Measurements from ENCODE around the gene ATP11A.

Gene ATP11A

DNA sequence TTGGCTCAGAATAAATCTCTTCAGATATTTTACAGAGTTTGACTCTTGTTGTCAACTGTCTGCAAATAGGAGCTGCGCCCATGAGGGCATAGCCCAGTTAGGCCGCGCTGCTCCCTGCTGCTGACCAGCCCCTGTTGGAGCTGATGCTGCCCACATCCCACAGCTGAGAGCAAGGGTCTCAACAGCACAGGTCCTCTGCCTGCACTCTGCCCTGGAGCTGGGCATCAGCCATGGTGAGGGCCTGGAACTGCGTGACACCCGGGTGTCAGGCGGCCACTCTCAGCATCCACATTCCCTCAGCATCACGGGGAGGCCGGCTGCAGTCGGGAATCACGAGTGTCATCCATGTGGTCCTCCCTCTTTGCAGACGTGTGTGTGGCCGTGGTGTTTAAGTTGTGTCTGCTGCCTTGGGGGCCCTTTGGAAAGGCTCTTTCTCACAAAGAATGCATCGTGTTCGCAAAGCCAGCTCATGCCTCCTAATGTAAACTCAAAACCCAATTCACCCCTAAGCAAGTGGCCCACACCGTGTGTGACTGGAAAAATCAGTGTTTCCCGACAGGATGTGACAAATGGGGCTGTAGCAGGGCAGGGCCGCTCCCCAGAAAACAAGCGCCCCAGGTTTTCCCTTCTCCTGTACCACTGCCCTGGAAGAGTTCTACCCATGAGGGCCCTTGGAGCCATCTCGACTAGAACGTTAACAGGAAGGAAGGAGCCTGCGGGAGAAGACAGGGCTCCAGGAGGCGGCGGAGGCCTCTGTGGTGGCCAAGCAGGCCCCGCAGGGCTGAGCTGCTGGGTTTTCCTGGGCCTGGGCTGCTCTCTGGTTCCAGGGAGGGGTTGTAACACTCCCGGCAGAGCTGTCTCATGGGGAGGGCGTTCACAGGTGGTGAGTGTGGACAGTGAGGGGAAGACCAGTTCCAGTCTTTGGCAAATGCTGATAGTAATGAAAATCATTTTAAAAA lies 20.3 kb downstream of the ATP11A start:
- DNase-seq (ENCODE audit: low read depth in 2 of 2), result no peak

DNA sequence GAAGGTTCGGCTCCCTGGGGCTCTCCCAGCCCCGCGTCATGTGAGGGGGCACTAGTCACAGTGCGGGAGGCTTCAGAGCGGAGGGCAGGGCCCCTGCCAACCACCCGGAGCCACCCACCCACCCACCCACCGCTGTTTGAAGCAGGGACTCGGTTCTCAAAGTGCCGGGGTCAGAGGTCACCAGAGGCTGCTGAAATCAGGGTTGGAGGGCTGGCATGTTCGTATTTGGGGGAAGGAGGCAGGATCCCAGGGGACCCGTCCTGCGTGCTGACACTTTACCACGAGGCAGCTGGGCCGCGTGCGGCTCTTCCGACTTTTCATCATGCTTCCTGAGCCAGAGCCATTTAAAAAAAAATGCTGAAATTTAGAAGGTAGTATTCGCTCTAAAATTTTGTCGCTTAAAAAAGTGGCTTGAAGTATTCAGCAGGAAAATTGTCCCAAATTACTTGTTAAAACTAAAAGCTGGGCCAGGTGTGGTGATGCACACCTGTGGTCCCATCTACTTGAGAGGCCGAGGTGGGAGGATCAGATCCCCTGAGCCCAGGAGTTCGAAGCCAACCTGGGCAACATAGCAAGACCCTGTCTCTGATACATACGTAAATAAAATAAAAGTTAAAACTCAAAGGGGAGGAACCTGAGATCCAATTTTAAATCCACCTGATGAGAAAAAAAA lies 21.2 kb downstream of the ATP11A start:
- DNase-seq (ENCODE audit: low read depth in 2 of 2), result no peak

DNA sequence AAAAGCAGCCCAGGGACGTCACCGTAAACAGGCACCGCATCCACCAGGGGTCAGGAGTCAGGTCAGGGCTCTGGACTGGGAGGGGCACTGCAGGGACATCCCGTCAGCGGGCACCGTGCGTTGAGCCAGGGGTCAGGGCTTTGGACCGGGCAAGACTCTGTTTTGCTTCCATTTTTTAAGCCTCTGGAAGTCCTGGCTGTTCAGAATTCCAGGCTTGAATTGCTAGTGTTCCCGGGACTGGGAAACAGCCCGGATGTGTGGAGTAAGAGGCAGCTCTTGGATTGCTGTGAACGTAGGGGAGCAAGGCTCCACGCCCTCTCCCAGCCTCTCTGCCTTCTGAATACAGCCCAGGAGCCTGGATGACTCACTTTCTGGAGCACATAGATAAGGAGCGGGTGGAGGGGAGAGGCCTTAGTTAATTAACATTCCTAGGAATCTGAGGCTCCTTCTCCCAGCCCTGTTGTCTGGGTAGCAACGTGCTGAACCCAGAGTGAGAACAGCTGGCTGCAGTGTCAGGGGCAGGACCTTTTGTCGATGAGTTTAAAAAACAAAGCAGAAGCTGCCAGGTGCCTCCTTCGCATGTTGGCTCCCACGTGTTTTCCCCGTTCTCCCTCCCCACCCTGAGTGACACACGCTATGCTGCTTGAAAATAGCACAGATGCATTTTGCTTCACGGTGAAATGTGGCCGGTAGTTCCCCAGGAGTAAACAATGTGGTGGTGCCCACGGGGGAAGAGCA lies 21.9 kb downstream of the ATP11A start:
- no peak for DNase-seq (ENCODE audit: low read depth in 2 of 2)

DNA sequence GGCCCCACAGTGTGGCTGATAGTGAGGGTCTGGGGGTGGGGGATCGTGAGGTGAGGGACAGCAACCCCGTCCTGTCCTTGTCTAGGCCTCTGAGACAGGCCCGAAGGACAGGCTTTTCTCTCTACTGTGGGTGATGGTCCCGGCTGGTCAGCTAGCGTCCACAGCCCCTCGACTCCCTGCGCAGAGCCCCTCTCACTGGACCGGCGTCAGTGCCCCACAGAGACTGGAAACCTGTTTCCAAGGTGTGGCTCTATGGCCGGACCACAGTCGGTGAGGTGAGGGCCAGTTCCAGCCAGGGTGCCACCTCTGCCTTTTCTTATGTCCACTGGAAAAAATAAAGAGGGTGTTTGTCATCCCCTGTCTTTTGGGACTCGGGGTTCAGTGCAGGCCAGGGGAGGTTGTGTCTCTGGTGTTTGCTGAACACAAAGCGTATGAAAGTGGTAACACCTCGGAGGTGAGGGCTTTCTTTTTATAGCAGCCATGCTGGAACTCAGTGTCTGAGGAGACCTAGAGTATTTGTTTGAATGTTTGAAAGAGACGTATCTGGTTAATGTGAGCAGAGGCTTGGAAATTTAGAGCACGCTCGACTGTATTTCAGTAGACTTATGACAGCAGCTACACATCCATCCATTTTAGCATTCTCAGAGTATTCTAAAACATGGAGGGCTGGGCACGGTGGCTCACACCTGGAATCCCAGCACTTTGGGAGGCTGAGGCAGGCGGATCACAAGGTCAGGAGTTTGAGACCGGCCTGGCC lies 22.8 kb downstream of the ATP11A start:
- no peak for DNase-seq (ENCODE audit: low read depth in 2 of 2)

DNA sequence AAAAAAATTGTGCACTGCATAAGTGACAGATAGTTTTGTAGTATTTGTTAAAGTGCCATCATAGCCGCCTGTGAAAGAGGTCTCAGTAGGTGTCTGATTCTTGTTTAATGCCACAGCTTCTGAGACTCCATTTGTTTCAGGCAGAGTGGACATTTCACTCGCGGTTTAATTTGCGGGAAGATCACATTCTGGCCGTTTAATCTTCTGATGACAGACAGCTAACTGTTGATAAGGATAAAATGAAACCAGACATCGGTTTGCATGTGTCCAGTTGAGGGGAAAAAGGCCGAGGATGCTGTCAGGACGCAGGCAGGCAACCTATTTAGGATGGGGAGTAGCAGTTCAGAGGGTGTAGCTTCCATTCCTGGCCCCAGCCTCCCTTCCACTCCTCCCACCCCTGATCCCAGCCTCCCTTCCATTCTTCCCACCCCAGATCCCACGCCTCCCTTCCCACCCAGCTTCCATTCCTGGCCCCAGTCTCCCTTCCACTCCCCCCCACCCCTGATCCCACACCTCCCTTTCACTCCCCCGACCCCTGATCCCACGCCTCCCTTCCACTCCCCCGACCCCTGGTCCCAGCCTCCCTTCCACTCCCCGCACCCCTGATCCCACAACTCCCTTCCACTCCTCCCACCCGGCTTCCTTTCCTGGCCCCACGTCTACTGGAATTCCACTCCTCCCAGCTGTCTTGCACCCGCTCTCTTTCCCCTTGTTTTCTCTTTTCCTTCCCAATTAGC lies 23.8 kb downstream of the ATP11A start:
- no peak for DNase-seq (ENCODE audit: low read depth in 2 of 2)

DNA sequence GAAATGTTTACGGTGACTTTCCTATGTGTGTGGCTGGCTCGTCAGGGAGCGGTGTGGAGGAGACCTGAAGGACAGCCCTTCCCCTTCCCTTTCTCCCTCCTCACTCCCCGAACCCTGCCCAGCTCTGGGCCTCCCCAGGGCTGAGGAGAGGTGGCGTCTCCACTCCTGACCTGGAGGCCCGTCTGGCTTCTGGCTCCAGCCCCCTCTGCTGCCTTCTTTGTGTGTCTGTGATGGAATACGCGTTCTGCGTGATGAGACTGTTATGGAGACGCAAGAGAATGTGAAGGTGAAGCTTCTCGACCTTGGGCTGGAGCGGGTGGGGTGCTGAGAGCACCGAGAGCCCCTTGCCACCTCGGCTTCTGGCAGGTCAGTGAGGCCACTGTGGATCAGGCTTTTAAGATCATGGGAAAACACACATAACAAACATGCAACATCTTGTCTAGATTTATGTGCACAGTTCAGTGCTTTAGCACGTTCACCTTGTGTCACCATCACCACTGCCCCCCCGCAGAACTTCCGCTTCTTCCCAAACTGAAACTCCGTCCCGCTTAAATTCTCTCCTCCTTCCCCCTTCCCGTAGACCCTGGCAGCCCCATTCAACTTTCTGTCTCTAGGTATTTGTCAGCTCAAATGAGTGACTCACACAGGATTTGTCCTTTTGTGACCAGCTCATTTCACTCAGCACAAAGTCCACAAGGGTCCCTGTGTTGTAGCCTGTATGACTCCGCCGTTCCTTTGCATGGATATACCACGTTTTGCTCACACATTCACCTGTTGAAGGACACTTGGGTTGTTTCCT lies 24.7 kb downstream of the ATP11A start:
- no peak for DNase-seq (ENCODE audit: low read depth in 2 of 2)

DNA sequence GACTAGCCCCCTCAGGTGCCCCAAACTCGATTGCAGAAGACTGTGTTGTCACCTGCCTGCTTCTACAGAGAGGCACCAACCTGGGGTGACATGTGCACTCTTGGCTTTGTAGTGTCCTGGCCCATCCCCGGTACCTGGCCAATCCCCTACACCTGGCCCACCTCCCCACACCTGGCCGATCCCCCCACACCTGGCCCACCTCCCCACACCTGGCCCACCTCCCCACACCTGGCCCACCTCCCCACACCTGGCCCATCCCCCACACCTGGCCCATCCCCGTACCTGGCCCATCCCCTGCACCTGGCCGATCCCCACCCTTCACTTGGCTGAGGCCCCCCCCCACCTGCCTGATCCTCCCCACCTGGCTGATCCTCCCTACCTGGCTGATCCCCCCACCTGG lies 25.4 kb downstream of the ATP11A start:
- DNase-seq (ENCODE audit: low read depth in 2 of 2), result no peak

DNA sequence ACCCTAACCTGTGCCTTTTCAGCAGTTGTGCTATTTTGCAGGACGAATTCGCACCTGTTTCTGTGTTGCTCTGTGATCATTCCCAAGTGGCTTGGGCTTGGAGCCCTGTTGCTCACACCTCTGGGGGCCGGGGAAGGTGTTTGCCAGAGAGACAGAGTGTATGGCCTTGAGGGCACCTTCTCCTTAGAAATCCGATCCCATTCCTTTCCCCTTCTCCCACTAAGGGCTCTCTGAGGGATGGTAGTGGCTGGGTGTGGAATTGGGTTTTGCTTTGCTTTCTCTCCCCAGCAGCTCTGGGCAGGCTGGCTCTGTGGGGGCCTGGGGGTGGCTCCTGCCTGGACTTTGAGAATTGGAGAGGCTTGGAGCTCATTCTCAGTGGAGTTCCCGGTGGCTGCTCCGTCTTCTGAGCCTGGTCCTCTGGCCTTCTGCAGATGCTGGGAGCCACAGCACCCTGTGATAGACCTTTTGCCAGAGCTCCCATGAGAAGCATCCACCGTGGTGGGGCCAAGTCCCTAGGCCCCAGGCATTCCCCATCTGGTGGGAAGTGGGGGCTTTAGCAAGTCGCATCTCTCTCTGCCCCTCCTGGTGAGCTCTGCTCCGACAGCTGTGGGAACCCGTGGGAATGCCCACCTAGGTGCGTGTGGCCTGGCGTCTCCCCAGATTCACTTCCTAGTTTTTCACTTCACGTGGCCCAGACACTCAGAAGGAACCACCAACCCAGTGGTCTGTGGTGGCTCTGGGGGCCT lies 26.1 kb downstream of the ATP11A start:
- no peak for DNase-seq (ENCODE audit: low read depth in 2 of 2)

DNA sequence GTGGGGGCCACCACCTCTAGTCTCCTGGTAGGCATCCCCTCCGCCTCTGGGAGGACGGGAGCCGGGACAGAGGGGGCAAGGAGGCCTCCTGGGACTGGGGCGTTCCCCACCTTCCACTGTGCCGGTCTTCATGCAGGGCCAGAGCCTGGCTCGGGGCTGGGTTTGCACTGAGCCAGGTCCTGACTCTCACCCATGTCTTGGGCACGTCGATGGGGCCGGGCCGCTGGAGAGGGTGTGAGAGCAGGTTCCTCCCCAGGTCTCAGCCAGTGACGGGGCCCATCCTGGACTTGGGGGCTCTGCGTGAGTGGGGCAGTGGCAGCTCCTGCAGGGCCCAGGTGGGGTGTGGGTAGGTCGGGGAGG lies 26.6 kb downstream of the ATP11A start:
- DNase-seq (ENCODE audit: low read depth in 2 of 2), result no peak

DNA sequence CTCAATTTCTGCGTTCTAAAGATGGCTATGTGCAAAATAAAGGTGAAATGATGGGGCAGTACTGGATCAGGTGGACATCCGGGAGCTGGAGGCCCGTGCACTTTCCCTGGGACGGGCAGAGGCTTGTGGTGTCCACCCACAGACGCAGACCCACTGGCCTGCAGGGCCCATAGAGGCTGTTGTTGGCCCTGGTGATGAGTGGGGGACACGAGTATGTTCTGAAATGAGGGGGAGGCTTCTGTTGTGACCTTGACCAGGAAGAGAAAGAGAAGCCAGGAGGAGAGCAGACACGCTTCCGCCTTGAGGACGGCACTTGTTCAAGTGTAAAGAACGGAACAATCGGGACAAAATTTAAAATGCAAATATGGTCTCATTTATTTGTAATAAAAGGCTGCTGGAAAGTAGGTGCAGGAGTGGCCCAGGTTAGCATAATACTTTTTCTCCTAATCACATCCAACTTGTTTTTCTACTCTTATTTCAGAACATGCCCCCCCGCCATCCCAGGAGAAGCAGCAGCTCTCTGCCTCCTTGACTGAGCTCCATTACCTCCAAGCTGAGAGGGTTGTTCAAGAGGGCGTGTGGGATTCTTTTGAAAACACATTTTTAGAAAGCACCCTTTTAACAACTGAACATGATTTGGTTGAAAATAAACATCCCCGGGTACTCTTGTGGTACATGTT lies 27.1 kb downstream of the ATP11A start:
- no peak for DNase-seq (ENCODE audit: low read depth in 2 of 2)

DNA sequence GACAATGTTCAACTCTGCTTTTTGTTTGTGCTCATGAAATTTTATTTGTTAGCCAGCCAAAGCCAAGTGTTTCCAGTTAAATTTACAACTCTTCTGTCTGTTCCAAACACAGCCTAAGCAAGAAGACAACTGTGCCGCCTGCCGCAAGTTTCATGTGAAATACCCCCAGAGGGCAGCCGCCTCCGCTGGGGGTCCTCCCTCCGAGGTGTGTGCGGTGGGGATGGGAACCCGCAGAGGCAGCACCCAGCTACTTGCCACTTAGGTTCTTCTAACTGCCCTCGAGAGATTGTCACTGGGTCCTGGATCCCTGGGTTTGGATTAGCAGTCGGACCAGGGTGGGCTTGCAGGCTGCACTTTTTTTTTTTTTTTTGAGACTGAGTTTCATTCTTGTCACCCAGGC lies 28.5 kb downstream of the ATP11A start:
- no peak for DNase-seq (ENCODE audit: low read depth in 2 of 2)

DNA sequence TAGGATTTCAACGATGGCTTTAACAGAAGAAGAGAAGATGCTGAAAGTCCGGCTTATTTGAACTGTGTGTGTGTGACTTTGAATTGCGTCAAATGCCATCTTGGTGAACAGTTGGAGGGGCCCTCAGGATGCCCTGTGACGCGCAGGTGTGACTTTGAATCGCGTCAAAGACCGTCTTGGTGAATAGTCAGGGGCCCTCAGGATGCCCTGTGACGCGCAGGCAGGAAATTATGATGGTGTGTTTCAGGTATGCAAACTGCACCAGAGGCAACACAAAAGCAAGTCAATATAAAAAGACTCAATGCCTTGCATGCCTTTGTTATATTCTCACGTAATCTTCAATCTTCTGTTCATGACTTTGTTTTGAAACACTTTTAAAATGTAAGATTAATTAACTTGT lies 29.2 kb downstream of the ATP11A start:
- DNase-seq (ENCODE audit: low read depth in 2 of 2), result no peak

DNA sequence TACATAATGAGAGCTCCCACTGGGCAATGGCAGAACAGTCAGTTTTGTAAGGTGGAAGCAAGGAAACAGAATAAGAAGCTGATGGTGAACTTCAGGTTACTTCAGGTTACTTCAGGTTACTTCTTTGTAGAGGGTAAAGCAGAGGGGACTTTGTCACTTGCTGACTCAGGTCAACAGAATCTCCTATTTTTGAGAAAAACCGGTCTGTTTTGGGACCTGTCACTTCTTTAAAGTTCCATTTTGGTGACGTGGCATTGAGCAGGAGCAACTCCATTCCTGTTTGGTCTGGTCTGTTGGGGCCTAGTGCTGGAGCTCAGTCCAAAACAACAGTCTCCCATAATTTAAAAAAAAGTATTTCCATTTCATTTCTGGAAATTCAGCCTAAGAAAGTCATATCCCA lies 29.7 kb downstream of the ATP11A start:
- no peak for DNase-seq (ENCODE audit: low read depth in 2 of 2)

DNA sequence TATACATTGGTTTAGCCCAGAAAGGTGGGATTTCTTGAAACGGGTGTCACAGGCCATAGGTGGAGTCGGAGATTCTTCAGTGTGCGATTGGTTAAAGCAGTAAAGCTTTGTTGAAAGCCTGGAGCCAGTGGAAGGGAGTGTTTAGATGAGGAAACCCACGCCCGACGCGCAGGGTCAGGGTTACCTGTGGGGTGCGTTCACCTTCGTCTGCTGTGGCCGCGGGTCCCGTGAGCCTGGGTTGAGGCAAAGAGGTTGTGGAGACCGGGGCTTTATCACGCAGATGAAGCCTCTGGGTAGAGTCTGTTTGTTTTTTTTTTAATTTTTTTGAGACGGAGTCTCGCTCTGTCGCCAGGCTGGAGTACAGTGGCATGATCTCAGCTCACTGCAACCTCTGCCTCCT lies 30.4 kb downstream of the ATP11A start:
- DNase-seq (ENCODE audit: low read depth in 2 of 2), result no peak

DNA sequence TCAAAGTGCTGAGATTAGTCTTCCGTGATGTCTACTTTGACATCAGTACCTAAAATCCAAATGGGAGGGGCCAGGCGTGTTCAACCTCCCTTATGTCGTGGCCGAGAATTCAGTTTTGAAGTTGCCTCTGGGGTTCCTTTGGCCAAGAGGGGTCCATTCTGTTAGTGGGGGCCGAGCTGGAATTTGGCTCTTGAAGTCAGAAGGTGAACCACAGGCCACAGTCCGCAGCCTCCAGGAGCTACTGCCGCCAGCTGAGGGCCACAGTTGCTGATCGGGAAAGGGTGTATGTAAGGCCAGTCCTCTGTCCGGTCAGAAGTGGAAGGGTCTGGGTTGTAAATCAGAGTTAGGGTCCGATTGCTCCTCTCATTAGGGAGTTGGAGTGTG lies 31.0 kb downstream of the ATP11A start:
- no peak for DNase-seq (ENCODE audit: low read depth in 2 of 2)

DNA sequence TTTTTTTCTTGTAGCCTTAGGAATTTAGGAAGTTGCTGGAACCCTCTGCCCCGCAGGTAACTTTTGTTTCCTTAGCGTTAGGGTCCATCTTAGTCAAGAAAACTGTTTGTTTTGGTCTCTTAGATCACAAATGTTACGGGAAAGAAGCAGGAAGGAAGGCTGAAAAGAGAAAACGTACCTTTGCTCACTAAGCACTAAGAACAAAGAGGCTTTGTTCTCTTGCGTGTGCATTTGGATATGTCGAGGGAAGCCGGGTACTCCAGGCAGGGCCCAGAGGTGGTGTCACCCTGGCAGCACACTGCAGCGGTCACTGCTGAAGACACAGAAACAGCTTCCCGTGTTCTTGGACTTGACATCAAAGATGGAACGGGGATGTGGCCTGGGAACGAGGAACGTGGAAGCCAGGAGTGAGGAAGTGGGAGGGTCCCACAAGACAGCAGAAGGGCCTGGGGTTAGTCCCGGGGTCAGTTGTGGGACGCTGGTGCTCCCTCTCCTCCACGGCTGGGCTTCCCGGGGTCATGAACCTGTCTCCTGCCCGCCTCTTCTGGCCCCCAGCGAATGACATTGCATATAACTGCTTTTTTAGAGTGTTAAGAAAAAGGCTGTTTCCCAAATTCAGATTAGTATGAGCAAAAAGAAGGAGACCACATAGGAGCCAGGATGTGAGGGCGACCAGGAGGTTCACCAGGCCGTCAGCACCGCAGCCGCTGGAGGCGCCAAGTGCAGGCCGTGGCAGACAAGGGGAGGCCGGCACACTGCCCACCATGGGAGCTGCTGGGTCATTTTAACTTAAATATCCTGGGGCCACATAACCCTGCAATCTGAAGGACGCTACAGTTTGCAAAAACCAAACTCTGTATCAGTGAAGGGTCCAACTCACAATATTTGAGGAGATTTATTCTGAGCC lies 31.6 kb downstream of the ATP11A start:
- DNase-seq (ENCODE audit: low read depth in 2 of 2), result no peak

DNA sequence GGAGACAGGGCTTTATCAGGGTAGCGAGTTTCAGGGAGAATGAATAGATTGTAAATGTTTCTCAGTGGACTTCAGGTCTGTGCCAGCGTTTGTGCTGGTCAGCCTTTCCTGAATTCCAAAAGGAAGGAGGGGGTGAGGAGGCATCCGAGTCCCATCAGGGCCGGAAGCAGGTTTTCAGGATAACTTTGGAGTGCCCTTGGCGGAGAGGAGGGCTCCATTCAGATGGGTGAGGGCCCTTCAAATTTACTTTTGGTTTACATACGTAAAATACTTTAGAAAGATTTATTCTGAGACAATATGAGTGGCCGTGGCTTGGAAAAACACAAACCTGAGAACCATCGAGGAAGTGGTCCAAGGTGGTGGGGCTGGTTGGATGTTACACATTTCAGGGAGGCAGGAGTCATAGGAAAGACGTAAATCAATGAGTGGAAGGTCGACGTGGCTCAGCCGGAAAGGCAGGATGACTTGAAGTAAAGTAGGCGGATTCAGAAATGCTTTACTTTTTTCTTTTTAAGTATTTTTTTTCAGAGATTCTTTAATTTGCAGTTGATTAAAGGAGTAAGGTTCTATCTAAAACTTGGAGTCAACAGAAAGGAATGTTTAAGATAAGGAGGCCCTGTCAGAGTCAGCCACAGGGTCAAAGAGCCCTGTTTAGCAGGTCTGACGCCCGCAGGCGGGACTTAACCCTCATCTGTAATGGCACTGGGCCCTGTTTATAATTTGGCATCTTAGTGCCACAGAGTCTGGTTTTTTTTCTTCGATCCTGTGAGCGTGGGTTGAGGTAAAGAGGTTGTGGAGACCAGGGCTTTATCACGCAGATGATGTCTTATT lies 32.8 kb downstream of the ATP11A start:
- DNase-seq (ENCODE audit: low read depth in 2 of 2), result no peak

All from stimulated activated CD8-positive, alpha-beta memory T cell treated with anti-CD3 and anti-CD28 coated beads, Interleukin-2, amount 100 ng/mL, for 48 hours (primary cell).